ENCODE data around the gene PLA2G12B. TPM values are rescaled to one million over a fixed set of nuclear protein-coding genes. Genes with fewer than 3 reads are reported as not detected.

PLA2G12B gene
- total and polyA plus RNA-seq, 10 donors: 0.05 TPM; not detected in 9

GRCh38 chr10:72948762-72949161, 5.8 kb downstream of the PLA2G12B start:
- TF ChIP-seq POLR2A (IDR thresholded peaks at IDR 0.05) (no peak), CTCF (IDR thresholded peaks at IDR 0.05 in 8 of 11, conservative IDR thresholded peaks at IDR 0.05 in 3 of 11) (no peak), POLR2AphosphoS5 (IDR thresholded peaks at IDR 0.05) (no peak)
- peaks cover 0 to 18% (median 0%) of the 10 kb centered on the region in 7 donors for H3K27me3 ChIP-seq (replicated peaks in 1 of 7)
- DNase-seq: no peak
- H3K4me1 ChIP-seq: no peaks in the 10 kb centered on the region
- 74 to 79% (median 78%) methylated on average over 6 of the region's 6 CpGs for WGBS, 5 donors
- no peak overlapping the region for H3K4me3 ChIP-seq
- intact Hi-C loops (cut with DNase I; ENCODE audit: low total_unique reads): no loop called here
- no peak overlapping the region for H3K27ac ChIP-seq
- no peaks in the 10 kb centered on the region for H3K9me3 ChIP-seq
- no peaks in the 10 kb centered on the region for H3K36me3 ChIP-seq

- no peak overlapping the region for H3K4me3 ChIP-seq
- DNase-seq: no peak
- TF ChIP-seq POLR2AphosphoS5 (IDR thresholded peaks at IDR 0.05) (no peak), POLR2A (IDR thresholded peaks at IDR 0.05) (no peak), CTCF (IDR thresholded peaks at IDR 0.05 in 8 of 11, conservative IDR thresholded peaks at IDR 0.05 in 3 of 11) (no peak)
- H3K9me3 ChIP-seq: no peaks in the 10 kb centered on the region
- intact Hi-C loops (cut with DNase I; ENCODE audit: low total_unique reads): no loop called here
- H3K4me1 ChIP-seq: no peaks in the 10 kb centered on the region
- no peak overlapping the region for H3K27ac ChIP-seq
- 81 to 95% (median 87%) methylated on average over 1 of the region's 1 CpG for WGBS, 5 donors
- no peaks in the 10 kb centered on the region for H3K36me3 ChIP-seq
- H3K27me3 ChIP-seq (replicated peaks in 1 of 7): peaks cover 0 to 18% (median 0%) of the 10 kb centered on the region in 7 donors
These were observed 7.6 kb downstream of the PLA2G12B start for GRCh38 chr10:72946963-72947362.

GRCh38 chr10:72943498-72944234, 10.9 kb downstream of the PLA2G12B start:
- Histone ChIP-seq H3K27ac (no peak overlapping the region), H3K4me1 (no peaks in the 10 kb centered on the region), H3K27me3 (replicated peaks in 1 of 7) (peaks cover 0 to 14% (median 0%) of the 10 kb centered on the region in 7 donors), H3K9me3 (no peaks in the 10 kb centered on the region), H3K4me3 (no peak overlapping the region), H3K36me3 (no peaks in the 10 kb centered on the region)
- intact Hi-C loops (cut with DNase I; ENCODE audit: low total_unique reads): no loop called here
- no peak for DNase-seq
- WGBS, 5 donors: 48 to 72% (median 62%) methylated on average over 2 of the region's 2 CpGs
- TF ChIP-seq CTCF (IDR thresholded peaks at IDR 0.05 in 8 of 11, conservative IDR thresholded peaks at IDR 0.05 in 3 of 11): no peak
- TF ChIP-seq POLR2A (IDR thresholded peaks at IDR 0.05): no peak
- no peak for TF ChIP-seq POLR2AphosphoS5 (IDR thresholded peaks at IDR 0.05)

GRCh38 chr10:72935361-72935760, 19.2 kb downstream of the PLA2G12B start:
- WGBS, 5 donors: 86 to 93% (median 90%) methylated on average over 6 of the region's 6 CpGs
- TF ChIP-seq POLR2AphosphoS5 (IDR thresholded peaks at IDR 0.05) (no peak), CTCF (IDR thresholded peaks at IDR 0.05 in 8 of 11, conservative IDR thresholded peaks at IDR 0.05 in 3 of 11) (no peak), POLR2A (IDR thresholded peaks at IDR 0.05) (no peak)

More at GRCh38 chr10:72935361-72935760, 19.2 kb downstream of the PLA2G12B start:
- no peak for DNase-seq
- peaks cover 0 to 18% (median 0%) of the 10 kb centered on the region in 6 donors for H3K36me3 ChIP-seq
- H3K27ac ChIP-seq: no peak overlapping the region
- no peaks in the 10 kb centered on the region for H3K4me1 ChIP-seq
- no peaks in the 10 kb centered on the region for H3K27me3 ChIP-seq (replicated peaks in 1 of 7)
- intact Hi-C loops (cut with DNase I; ENCODE audit: low total_unique reads): no loop called here
- no peaks in the 10 kb centered on the region for H3K9me3 ChIP-seq
- H3K4me3 ChIP-seq: no peak overlapping the region

All from spleen (tissue), 11 donors.